GM12875 (cell line): ENCODE results near the gene NRP1.

Experiments used
- H3K4me3 ChIP-seq: one replicate; pipeline ENCODE4 v1.5.1; 2011; ENCODE audit warnings: low read depth, low read length, control low read depth
- TF ChIP-seq, protein P1 (sequence below): IDR thresholded peaks from 2 replicates; pipeline ENCODE4 v1.5.1; 2011; ENCODE audit warnings: low read depth, mild to moderate bottlenecking, control low read depth, inconsistent platforms, low read length, moderate library complexity, borderline replicate concordance; ENCODE audit not compliant: insufficient read depth

Gene NRP1

DNA sequence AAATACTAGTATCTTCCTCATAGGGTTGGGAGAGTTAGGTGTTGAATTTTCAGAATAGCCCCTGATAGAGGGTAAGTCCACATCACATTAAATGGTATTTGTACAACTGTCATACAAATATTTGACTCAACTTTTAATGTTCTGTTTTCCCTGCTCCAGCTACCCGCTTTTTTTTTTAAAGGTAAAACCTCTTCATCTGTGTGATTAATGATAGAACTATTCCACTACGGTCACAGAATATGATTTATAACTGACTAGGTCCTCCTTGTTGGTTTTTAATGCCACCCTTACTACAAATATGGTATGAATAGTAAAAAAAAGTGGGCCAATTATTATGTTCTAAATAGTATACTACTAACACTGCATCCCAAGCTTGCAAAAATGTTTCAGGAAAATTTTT is 15.6 kb upstream of the NRP1 start:
- H3K4me3 ChIP-seq, result no peak overlapping the region
- TF ChIP-seq, protein P1, sequence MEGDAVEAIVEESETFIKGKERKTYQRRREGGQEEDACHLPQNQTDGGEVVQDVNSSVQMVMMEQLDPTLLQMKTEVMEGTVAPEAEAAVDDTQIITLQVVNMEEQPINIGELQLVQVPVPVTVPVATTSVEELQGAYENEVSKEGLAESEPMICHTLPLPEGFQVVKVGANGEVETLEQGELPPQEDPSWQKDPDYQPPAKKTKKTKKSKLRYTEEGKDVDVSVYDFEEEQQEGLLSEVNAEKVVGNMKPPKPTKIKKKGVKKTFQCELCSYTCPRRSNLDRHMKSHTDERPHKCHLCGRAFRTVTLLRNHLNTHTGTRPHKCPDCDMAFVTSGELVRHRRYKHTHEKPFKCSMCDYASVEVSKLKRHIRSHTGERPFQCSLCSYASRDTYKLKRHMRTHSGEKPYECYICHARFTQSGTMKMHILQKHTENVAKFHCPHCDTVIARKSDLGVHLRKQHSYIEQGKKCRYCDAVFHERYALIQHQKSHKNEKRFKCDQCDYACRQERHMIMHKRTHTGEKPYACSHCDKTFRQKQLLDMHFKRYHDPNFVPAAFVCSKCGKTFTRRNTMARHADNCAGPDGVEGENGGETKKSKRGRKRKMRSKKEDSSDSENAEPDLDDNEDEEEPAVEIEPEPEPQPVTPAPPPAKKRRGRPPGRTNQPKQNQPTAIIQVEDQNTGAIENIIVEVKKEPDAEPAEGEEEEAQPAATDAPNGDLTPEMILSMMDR, result no peak

DNA sequence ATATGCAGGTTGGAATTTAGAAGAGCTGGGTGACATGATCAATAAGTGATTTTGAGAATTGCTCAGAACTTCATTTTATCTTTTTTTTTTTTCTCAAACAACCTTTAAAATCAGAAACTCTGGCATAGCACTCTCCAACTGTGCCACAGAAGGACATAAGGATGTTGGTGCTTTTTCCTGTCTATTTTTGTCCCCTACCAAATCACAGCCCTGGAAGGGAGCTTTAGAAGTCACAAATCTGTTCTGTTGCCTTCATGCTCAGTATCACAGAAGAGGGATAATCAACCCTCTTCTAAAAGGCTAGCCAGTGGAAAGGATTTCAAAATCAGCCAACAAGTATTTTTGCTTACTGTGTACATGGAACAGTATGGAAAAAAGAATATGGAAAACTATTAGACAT is 14.8 kb upstream of the NRP1 start:
- H3K4me3 ChIP-seq, result no peak overlapping the region
- TF ChIP-seq, protein P1, result no peak

DNA sequence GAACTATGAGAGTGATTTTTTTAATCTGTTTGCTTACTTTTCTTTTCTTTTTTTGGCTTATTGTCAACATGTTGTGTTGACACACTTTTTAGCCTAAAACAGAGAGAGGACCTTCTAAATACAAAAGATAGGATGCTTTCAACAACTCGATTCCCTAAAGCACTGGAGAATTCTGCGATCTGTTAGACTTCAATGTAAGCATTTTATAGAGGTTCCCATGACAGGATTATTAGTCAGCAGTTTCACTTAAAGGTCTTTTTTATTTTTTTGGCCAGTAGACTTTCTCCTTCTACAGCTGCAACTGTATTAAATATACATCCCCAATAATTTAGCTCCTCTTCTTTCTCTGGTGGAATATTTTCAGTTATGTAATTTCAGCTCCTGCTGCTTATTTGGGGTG is 12.7 kb upstream of the NRP1 start:
- no peak overlapping the region for H3K4me3 ChIP-seq
- TF ChIP-seq, protein P1, result no peak

DNA sequence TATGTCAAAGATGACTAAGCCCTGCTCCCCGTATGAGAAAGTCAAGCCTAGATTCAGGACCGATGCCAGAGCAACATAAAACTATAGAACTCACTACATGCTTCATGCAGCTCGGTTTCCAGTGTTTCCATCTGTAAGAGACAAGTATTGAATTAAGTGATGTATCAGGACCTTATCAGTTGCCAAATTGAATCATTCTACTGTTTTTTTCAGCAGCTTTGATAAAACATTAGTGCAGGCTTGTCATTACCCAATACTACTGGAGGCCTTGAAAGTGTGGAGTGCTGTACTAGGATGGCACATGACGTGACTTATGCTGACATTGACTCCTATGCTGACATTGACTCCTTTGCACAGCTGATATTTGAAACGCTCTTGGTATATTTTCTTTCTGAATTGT is 10.8 kb upstream of the NRP1 start:
- TF ChIP-seq, protein P1, result no peak
- no peak overlapping the region for H3K4me3 ChIP-seq

DNA sequence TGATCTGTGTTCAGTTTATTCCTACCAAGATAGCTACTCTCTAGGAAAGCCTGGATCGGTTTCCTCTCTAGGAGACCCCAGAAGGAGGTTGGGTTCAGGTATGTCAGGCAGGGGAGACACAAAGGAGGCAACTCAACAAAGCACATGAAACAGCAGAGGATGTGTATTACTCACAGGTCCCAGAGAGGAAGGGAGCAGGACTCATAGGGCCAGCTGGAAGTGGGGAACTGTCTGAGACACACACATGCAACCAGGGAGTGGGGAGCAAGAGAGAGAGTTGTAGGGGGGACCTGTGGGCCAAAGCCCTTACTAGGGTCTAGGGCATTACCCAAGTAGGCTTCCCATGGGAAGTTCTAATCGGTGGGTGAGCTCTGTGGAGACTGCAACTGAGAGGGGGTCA is 10.2 kb upstream of the NRP1 start:
- no peak overlapping the region for H3K4me3 ChIP-seq
- TF ChIP-seq, protein P1, result no peak

DNA sequence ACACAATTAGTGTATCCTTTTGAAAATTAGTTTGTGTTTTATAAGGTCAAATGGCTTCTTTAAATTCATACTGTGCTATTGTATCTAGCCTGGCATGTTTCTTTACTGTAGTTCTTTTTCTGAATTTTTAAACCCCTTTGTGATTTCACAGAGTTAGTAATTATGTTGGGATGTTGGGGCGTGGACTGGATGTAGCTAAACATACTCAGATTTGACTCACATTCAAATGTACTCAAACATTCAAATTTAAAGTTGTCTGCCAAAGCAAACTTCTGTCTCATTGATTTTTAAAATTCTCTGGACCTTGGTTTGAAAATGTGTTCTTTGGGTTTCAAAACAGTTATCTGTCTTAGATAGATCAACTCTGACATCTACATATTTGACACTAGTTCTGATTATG is 7.2 kb upstream of the NRP1 start:
- TF ChIP-seq, protein P1, result no peak
- no peak overlapping the region for H3K4me3 ChIP-seq

DNA sequence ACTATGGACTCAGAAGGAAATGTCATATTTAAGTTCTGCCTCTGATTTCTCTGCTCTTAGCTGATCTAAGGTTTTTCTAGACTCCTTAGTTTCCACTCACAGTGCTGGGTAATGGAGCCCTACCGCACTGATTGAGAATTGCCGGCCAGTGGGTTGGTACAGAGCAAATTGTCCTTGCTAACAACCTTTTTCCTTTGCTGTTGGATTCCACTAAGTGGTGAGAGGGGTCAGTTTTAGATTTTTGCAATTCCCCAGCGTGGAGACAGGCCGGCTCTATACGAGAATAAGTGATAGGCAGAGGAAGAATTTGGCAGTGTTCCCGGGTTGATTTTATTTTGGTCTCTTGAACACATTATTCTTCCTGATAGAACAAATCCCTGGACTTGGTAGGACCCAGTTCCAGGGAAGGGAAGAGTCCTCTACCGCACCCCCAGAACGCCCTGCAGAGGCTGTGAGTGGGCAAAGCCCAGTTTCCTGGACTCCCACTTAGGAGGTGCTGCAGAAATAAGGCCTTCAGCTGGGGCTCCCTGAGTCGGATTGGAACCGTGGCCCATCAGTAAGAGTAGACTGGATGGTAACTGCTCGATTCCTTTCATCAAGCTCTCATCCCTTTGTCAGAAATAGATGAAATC is 3.0 kb upstream of the NRP1 start:
- TF ChIP-seq, protein P1, result no peak
- no peak overlapping the region for H3K4me3 ChIP-seq
